Adrenal gland (tissue), 12 donors: ENCODE data around the gene TRIM47. TPM values are rescaled to one million over a fixed set of nuclear protein-coding genes. Genes with fewer than 3 reads are reported as not detected.

ENCODE experiments used
- DNase-seq, 7 donors: peaks; one replicate each; pipeline ENCODE4 v3.0.0-alpha.2; 2019 to 2020
- H3K27ac ChIP-seq, 5 donors: fragments of 200-600 bp; sonication (generic) in 4 of 5; 1 replicate in 3 of 5; 2 replicates in 2 of 5; pipeline versions ENCODE4 v1.5.1 to v1.8.0; 2016 to 2020; ENCODE audit warnings: mild to moderate bottlenecking in 1 of 5
- H3K27me3 ChIP-seq: fragments of 200-600 bp; 2 replicates; pipeline ENCODE4 v1.8.0; 2021
- H3K36me3 ChIP-seq, 2 donors: fragments of 200-600 bp; replicated peaks in 1 of 2; 1 replicate in 1 of 2; 2 replicates in 1 of 2; pipeline versions ENCODE4 v1.5.1 to v1.8.0; 2018 to 2022
- H3K4me1 ChIP-seq, 2 donors: fragments of 200-600 bp; replicated peaks in 1 of 2; 1 replicate in 1 of 2; 2 replicates in 1 of 2; pipeline versions ENCODE4 v1.5.1 to v1.8.0; 2018 to 2021
- H3K4me3 ChIP-seq, 4 donors: fragments of 200-600 bp; sonication (generic) in 3 of 4; one replicate each; pipeline ENCODE4 v1.5.1; 2016 to 2018
- H3K9me3 ChIP-seq, 3 donors: fragments of 200-600 bp; sonication (generic) in 1 of 3; replicated peaks in 1 of 3; 1 replicate in 2 of 3; 2 replicates in 1 of 3; pipeline versions ENCODE4 v1.5.1 to v1.8.0; 2016 to 2021
- CTCF ChIP-seq, 6 experiments: fragments of 450-650 bp in 4 of 6; fragments of 200-600 bp in 2 of 6; sonication (generic) in 1 of 6; IDR thresholded peaks; 1 replicate in 5 of 6; 2 replicates in 1 of 6; pipeline versions ENCODE4 v1.5.1 to v1.8.0; 2016 to 2021; ENCODE audit warnings: antibody characterized with exemption in 6 of 6, mild to moderate bottlenecking in 2 of 6, moderate library complexity in 1 of 6
- POLR2A ChIP-seq, 2 donors: fragments of 450-650 bp; IDR thresholded peaks; one replicate each; pipeline ENCODE4 v1.6.1; 2017; ENCODE audit warnings: antibody characterized with exemption in 2 of 2, mild to moderate bottlenecking in 2 of 2, moderate library complexity in 1 of 2
- WGBS, 4 donors: extraction: QIAGEN DNeasy Blood & Tissue Kit in 2 of 4; methylation state at CpG; one replicate each; pipeline versions ENCODE4 v1.1.5 to v1.1.7; 2013 to 2017; 5-methylcytosine and 5-hydroxymethylcytosine counted together
- intact Hi-C, 2 donors: fragments of 100-400 bp; cut with DNase I; formaldehyde crosslinking; loops; one replicate each; pipeline versions ENCODE4 v1.14.1 to v1.15.0; 2022 to 2023
- polyA plus RNA-seq, 3 donors: library from polyadenylated mRNA; stranded (reverse); fragments of 200-250 nt in 2 of 3; fragments of 350-450 nt in 1 of 3; fragmentation: Illumina TruSeq in 1 of 3; extraction: RNeasy Lipid Tissue Mini Kit (QIAGEN cat#74804) in 1 of 3; gene quantifications; one replicate each; pipeline ENCODE4 v1.2.3, GENCODE V29; 2013 to 2014
- total RNA-seq, 9 donors: library from RNA; depleted of rRNA in 4 of 9; stranded (reverse); fragments of >200 nt in 4 of 9; fragments of 120-200 nt in 1 of 9; fragmentation: NEBNext Ultra II Directional in 1 of 9; extraction: Animal tissue kit (Norgen Biotek cat#: 25700) in 1 of 9; gene quantifications; one replicate each; pipeline versions ENCODE4 v1.1.0 to v1.2.4, GENCODE V29; 2013 to 2023
- donor health status: healthy with polysubstance abuse.
- donor health status: Bipolar disorder and iron deficiency.
- donor health status: DM: yes; HTN: yes; CAD: no.
- donor health status: DM: no; HTN: no; CAD: no.
- donor health status: DM: no; HTN: no; CAD: no.
- donor health status: DM: yes; HTN: yes; CAD: no.

Gene TRIM47
- total and polyA plus RNA-seq, 12 donors: 2.8 to 66.1 (median 24.5) TPM

DNA sequence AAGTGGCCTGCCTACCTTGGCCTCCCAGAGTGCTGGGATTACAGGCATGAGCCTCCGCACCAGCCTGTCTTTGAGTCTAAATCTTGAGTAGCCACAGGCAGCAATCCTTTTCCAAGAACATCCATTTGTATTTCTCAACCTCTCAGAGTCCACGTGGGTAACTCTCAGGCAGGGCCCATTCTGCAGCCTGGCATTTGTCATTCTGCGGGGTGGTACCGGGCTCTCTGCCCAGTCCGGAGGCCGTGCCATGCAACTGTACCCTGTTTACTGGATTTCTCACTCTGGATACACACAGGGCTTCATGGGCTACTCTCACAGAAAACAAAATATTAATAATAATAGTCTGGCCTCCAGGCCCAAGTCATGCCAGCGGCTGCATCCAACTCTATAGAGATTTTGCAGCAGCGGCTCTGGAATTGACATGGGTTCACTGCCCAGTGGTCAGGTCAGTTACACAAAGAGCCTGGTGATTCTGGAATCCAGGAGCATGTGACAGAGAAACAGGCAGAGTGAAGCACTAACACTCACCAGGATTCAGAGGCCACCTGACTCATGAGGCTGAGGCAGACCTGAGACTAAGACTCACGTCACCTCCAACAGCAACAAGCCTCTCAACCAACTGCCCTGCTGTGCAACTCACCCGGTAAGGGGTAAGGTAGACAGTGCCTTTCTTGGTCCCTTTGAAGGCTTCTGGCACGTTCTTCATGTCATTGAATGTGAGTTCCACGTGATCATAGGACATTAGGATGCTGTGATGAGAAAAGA, 27.3 kb downstream of the TRIM47 start:
- intact Hi-C loops: no loop called here
- H3K4me3 ChIP-seq: no peak overlapping the region
- 64 to 69% (median 66%) methylated on average over 7 to 12 of the region's 12 CpGs for WGBS, 4 donors
- no peaks in the 10 kb centered on the region for H3K9me3 ChIP-seq
- peaks cover 0 to 59% of the 10 kb centered on the region in 2 donors for H3K36me3 ChIP-seq
- peak in 5 of 7 donors; percentile 70 to 81 (median 78) for DNase-seq
- no peaks in the 10 kb centered on the region for H3K27me3 ChIP-seq
- no peak for TF ChIP-seq CTCF (IDR thresholded peaks at IDR 0.05)
- H3K27ac ChIP-seq: peak overlapping the region; percentile 34 to 97 (median 41)
- peaks cover 25 to 68% of the 10 kb centered on the region in 2 donors for H3K4me1 ChIP-seq

GRCh38 chr17:75849724-75850123, 28.7 kb downstream of the TRIM47 start:
- intact Hi-C loops: no loop called here
- no peaks in the 10 kb centered on the region for H3K27me3 ChIP-seq
- DNase-seq: peak in 3 of 7 donors; percentile 53 to 61 (median 58)
- H3K9me3 ChIP-seq: no peaks in the 10 kb centered on the region
- peaks cover 39 to 82% of the 10 kb centered on the region in 2 donors for H3K4me1 ChIP-seq
- 51 to 70% (median 60%) methylated on average over 5 to 9 of the region's 9 CpGs for WGBS, 4 donors
- peak overlapping the region in 4 of 5 donors; percentile 10 to 97 (median 57) for H3K27ac ChIP-seq
- H3K36me3 ChIP-seq: peaks cover 0 to 64% of the 10 kb centered on the region in 2 donors
- TF ChIP-seq CTCF (IDR thresholded peaks at IDR 0.05) (no peak), POLR2A (IDR thresholded peaks at IDR 0.05) (no peak)
- no peak overlapping the region for H3K4me3 ChIP-seq

GRCh38 chr17:75849279-75849646, 29.1 kb downstream of the TRIM47 start:
- Histone ChIP-seq H3K4me3 (no peak overlapping the region), H3K27me3 (no peaks in the 10 kb centered on the region), H3K36me3 (peaks cover 0 to 64% of the 10 kb centered on the region in 2 donors), H3K9me3 (no peaks in the 10 kb centered on the region), H3K27ac (peak overlapping the region; percentile 16 to 97 (median 71)), H3K4me1 (peaks cover 43 to 84% of the 10 kb centered on the region in 2 donors)
- no peak for TF ChIP-seq POLR2A (IDR thresholded peaks at IDR 0.05)
- TF ChIP-seq CTCF (IDR thresholded peaks at IDR 0.05): no peak
- DNase-seq: peak in 1 of 7 donors; percentile 55
- intact Hi-C loops: no loop called here
- WGBS, 4 donors: 24 to 70% (median 59%) methylated on average over 10 to 11 of the region's 11 CpGs

GRCh38 chr17:75848523-75849278, 29.7 kb downstream of the TRIM47 start:
- peak; percentile 27 to 72 (median 56) for TF ChIP-seq CTCF (IDR thresholded peaks at IDR 0.05)
- TF ChIP-seq POLR2A (IDR thresholded peaks at IDR 0.05): peak in 1 of 2 donors; percentile 22
- 17 to 22% (median 20%) methylated on average over 7 to 16 of the region's 16 CpGs for WGBS, 4 donors
- Histone ChIP-seq H3K9me3 (no peaks in the 10 kb centered on the region), H3K36me3 (peaks cover 0 to 64% of the 10 kb centered on the region in 2 donors), H3K4me3 (no peak overlapping the region), H3K27me3 (no peaks in the 10 kb centered on the region), H3K27ac (peak overlapping the region; percentile 16 to 97 (median 71)), H3K4me1 (peaks cover 41 to 84% of the 10 kb centered on the region in 2 donors)
- peak; percentile 78 to 92 (median 82) for DNase-seq
- intact Hi-C loops: no loop called here
